ENCODE results near the gene NKAP. TPM values are rescaled to one million over a fixed set of nuclear protein-coding genes. Genes with fewer than 3 reads are reported as not detected.
A peak's percentile ranks its signal among the peaks of the same experiment; 100 is the strongest.

Gene NKAP
- total RNA-seq, 2 experiments from 2014 or later, result 6.9 to 11.9 TPM

- Histone ChIP-seq H3K9me3 (ENCODE audit: low read length) (no peaks in the 10 kb centered on the region), H3K79me2 (ENCODE audit: insufficient read depth, low read depth, low read length) (peaks cover 18% of the 10 kb centered on the region; the same call in 1 of the 2 replicates), H2AFZ (ENCODE audit: low read length) (peak overlapping the region; percentile 97; the same call in 1 of the 2 replicates), H3K9me2 (ENCODE audit: insufficient read depth, low read length) (no peaks in the 10 kb centered on the region), H3K27ac (ENCODE audit: low read depth, low read length, poor library complexity, severe bottlenecking) (peak overlapping the region; percentile 74), H3K36me3 (ENCODE audit: insufficient read depth, low read length) (0 out of 2 replicates have a peak, but pooled peaks cover under 1% of the 10 kb centered on the region), H4K20me1 (ENCODE audit: insufficient read depth, low read length) (no peaks in the 10 kb centered on the region), H3K4me3 (ENCODE audit: low read depth, low read length, poor library complexity, severe bottlenecking) (peak overlapping the region; percentile 88), H3K4me1 (ENCODE audit: insufficient read depth, low read length, poor library complexity, severe bottlenecking) (peaks cover 16% of the 10 kb centered on the region), H3K4me2 (ENCODE audit: low read length) (peak overlapping the region; percentile 78)
- no peak for TF ChIP-seq EZH2phosphoT487 (IDR thresholded peaks at IDR 0.05; ENCODE audit: borderline replicate concordance, low read depth, low read length)
- no peak for TF ChIP-seq CTCF (conservative IDR thresholded peaks at IDR 0.05; ENCODE audit: low read length)
- intact Hi-C loops (cut with micrococcal nuclease; ENCODE audit: unreplicated experiment), result no loop called here
- POLR2A ChIA-PET, result interaction anchor here (0.7 kb wide), 1 partner anchor 53 kb away, joined by 3 read pairs; no protein-coding TSS in a partner anchor
- CTCF ChIA-PET (ENCODE audit: unreplicated experiment), result no interaction called here
- DNase-seq (ENCODE audit: low spot score), result peak; percentile 13
- BruUV-seq (replicated peaks), result TSS peak; percentile 77
These were observed 743 bp downstream of the NKAP start for GRCh38 chrX:119942831-119943184.

- ChIA-PET CTCF (ENCODE audit: unreplicated experiment) (no interaction called here), POLR2A (interaction anchor here (0.7 kb wide), 1 partner anchor 52 kb away, joined by 3 read pairs; no protein-coding TSS in a partner anchor)
- TF ChIP-seq CTCF (conservative IDR thresholded peaks at IDR 0.05; ENCODE audit: low read length) (no peak), EZH2phosphoT487 (IDR thresholded peaks at IDR 0.05; ENCODE audit: borderline replicate concordance, low read depth, low read length) (no peak)
- peak overlapping the region; percentile 88 for H3K4me3 ChIP-seq (ENCODE audit: low read depth, low read length, poor library complexity, severe bottlenecking)
- no TSS peak for BruUV-seq (replicated peaks)
- H3K36me3 ChIP-seq (ENCODE audit: insufficient read depth, low read length), result 0 out of 2 replicates have a peak, but pooled peaks cover 3% of the 10 kb centered on the region
- H3K79me2 ChIP-seq (ENCODE audit: insufficient read depth, low read depth, low read length), result peaks cover 18% of the 10 kb centered on the region; the same call in 1 of the 2 replicates
- H3K4me2 ChIP-seq (ENCODE audit: low read length), result peak overlapping the region; percentile 78
- no peaks in the 10 kb centered on the region for H4K20me1 ChIP-seq (ENCODE audit: insufficient read depth, low read length)
- peak overlapping the region; percentile 74 for H3K27ac ChIP-seq (ENCODE audit: low read depth, low read length, poor library complexity, severe bottlenecking)
- H3K4me1 ChIP-seq (ENCODE audit: insufficient read depth, low read length, poor library complexity, severe bottlenecking), result peaks cover 16% of the 10 kb centered on the region
- no peaks in the 10 kb centered on the region for H3K9me3 ChIP-seq (ENCODE audit: low read length)
- intact Hi-C loops (cut with micrococcal nuclease; ENCODE audit: unreplicated experiment), result no loop called here
- no peak overlapping the region for H2AFZ ChIP-seq (ENCODE audit: low read length)
- H3K9me2 ChIP-seq (ENCODE audit: insufficient read depth, low read length), result no peaks in the 10 kb centered on the region
- DNase-seq (ENCODE audit: low spot score), result no peak
These were observed 1.3 kb downstream of the NKAP start for GRCh38 chrX:119942173-119942819.

DNA sequence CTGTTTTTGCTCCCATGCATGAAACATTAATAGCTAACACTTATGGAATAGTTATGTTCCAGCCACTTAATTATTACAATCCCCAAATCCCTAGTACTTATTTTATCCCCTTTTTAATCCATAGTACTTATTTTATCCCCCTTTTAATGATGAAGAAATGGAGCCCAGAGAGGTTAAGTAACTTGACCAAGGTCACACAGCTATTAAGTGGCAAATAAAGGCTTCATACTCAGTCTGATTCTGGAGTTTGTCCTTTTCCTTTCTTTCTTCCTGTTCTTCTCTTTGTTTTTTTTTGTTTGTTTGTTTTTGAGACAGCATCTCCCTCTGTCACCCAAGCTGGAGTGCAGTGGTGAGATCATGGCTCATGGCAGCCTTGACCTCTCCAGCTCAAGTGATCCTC lies 2.2 kb downstream of the NKAP start:
- intact Hi-C loops (cut with micrococcal nuclease; ENCODE audit: unreplicated experiment), result no loop called here
- peaks cover 16% of the 10 kb centered on the region for H3K4me1 ChIP-seq (ENCODE audit: insufficient read depth, low read length, poor library complexity, severe bottlenecking)
- TF ChIP-seq CTCF (conservative IDR thresholded peaks at IDR 0.05; ENCODE audit: low read length) (no peak), EZH2phosphoT487 (IDR thresholded peaks at IDR 0.05; ENCODE audit: borderline replicate concordance, low read depth, low read length) (no peak)
- peak overlapping the region; percentile 78; the same call in 1 of the 2 replicates for H3K4me2 ChIP-seq (ENCODE audit: low read length)
- BruUV-seq (replicated peaks), result no TSS peak
- no peak for DNase-seq (ENCODE audit: low spot score)
- H2AFZ ChIP-seq (ENCODE audit: low read length), result no peak overlapping the region
- CTCF ChIA-PET (ENCODE audit: unreplicated experiment), result no interaction called here
- H3K9me3 ChIP-seq (ENCODE audit: low read length), result no peaks in the 10 kb centered on the region
- peaks cover 18% of the 10 kb centered on the region; the same call in 1 of the 2 replicates for H3K79me2 ChIP-seq (ENCODE audit: insufficient read depth, low read depth, low read length)
- no peak overlapping the region for H3K4me3 ChIP-seq (ENCODE audit: low read depth, low read length, poor library complexity, severe bottlenecking)
- no peaks in the 10 kb centered on the region for H4K20me1 ChIP-seq (ENCODE audit: insufficient read depth, low read length)
- no peak overlapping the region for H3K27ac ChIP-seq (ENCODE audit: low read depth, low read length, poor library complexity, severe bottlenecking)
- POLR2A ChIA-PET, result no interaction called here
- H3K36me3 ChIP-seq (ENCODE audit: insufficient read depth, low read length), result 0 out of 2 replicates have a peak, but pooled peaks cover 3% of the 10 kb centered on the region
- no peaks in the 10 kb centered on the region for H3K9me2 ChIP-seq (ENCODE audit: insufficient read depth, low read length)

Measured in OCI-LY7 (cell line).